Mesendoderm (in vitro differentiated cells): ENCODE data around the gene IRF4.
A peak's percentile ranks its signal among the peaks of the same experiment; 100 is the strongest.

Experiments
- DNase-seq: peaks from one replicate; pipeline ENCODE4 v3.0.0; 2013
- H2AK5ac ChIP-seq: 2 replicates; pipeline ENCODE4 v1.6.1; 2013; ENCODE audit warnings: low read length, inconsistent platforms
- H2BK120ac ChIP-seq: 2 replicates; pipeline ENCODE4 v1.6.1; 2013; ENCODE audit warnings: low read depth, mild to moderate bottlenecking, low read length, moderate library complexity, mixed read lengths
- H2BK15ac ChIP-seq: replicated peaks from 2 replicates; pipeline ENCODE4 v1.6.1; 2013; ENCODE audit warnings: low read depth, mild to moderate bottlenecking, moderate library complexity
- H2BK5ac ChIP-seq: 2 replicates; pipeline ENCODE4 v1.6.1; 2013; ENCODE audit warnings: low read length, inconsistent platforms
- H3K18ac ChIP-seq: 2 replicates; pipeline ENCODE4 v1.6.1; 2013; ENCODE audit warnings: mild to moderate bottlenecking, low read length, mixed read lengths
- H3K23ac ChIP-seq: one replicate; pipeline ENCODE4 v1.6.1; 2013; ENCODE audit warnings: low read length
- H3K27ac ChIP-seq: 2 replicates; pipeline ENCODE4 v1.5.1; 2013; ENCODE audit warnings: low read depth, mild to moderate bottlenecking, inconsistent platforms, low read length, moderate library complexity
- H3K27me3 ChIP-seq: 2 replicates; pipeline ENCODE4 v1.6.1; 2013; ENCODE audit warnings: low read length, control low read depth, mild to moderate bottlenecking, inconsistent platforms; ENCODE audit not compliant: insufficient read depth, poor library complexity
- H3K36me3 ChIP-seq: 2 replicates; pipeline ENCODE4 v1.6.1; 2013; ENCODE audit warnings: low read length, inconsistent platforms; ENCODE audit not compliant: control insufficient read depth, insufficient read depth
- H3K4ac ChIP-seq: one replicate; pipeline ENCODE4 v1.6.1; 2013; ENCODE audit warnings: low read depth, mild to moderate bottlenecking, low read length, moderate library complexity
- H3K4me1 ChIP-seq: 2 replicates; pipeline ENCODE4 v1.6.1; 2013; ENCODE audit warnings: low read depth, low read length, inconsistent platforms; ENCODE audit not compliant: control insufficient read depth
- H3K4me2 ChIP-seq: 2 replicates; pipeline ENCODE4 v1.6.1; 2013; ENCODE audit warnings: low read length
- H3K4me3 ChIP-seq: 2 replicates; pipeline ENCODE4 v1.5.1; 2013; ENCODE audit warnings: mild to moderate bottlenecking, low read length
- H3K56ac ChIP-seq: one replicate; pipeline ENCODE4 v1.6.1; 2013; ENCODE audit warnings: low read length
- H3K79me1 ChIP-seq: 2 replicates; pipeline ENCODE4 v1.6.1; 2013; ENCODE audit warnings: low read length, inconsistent platforms
- H3K79me2 ChIP-seq: 2 replicates; pipeline ENCODE4 v1.6.1; 2013; ENCODE audit warnings: mild to moderate bottlenecking, low read length; ENCODE audit not compliant: control insufficient read depth, insufficient read depth
- H3K9ac ChIP-seq: 2 replicates; pipeline ENCODE4 v1.6.1; 2013; ENCODE audit warnings: low read length, inconsistent platforms
- H4K5ac ChIP-seq: one replicate; pipeline ENCODE4 v1.6.1; 2013; ENCODE audit warnings: low read length
- H4K8ac ChIP-seq: one replicate; pipeline ENCODE4 v1.6.1; 2013; ENCODE audit warnings: low read depth, mild to moderate bottlenecking, control low read depth, low read length, moderate library complexity
- WGBS: extraction: QIAGEN DNeasy Blood & Tissue Kit; methylation state at CpG from one replicate; pipeline ENCODE4 v1.1.7; 2013; ENCODE audit warnings: low lambda C conversion rate, missing lambda C conversion rate; ENCODE audit not compliant: insufficient coverage; ENCODE audit errors: extremely low coverage; 5-methylcytosine and 5-hydroxymethylcytosine counted together

Gene IRF4

DNA sequence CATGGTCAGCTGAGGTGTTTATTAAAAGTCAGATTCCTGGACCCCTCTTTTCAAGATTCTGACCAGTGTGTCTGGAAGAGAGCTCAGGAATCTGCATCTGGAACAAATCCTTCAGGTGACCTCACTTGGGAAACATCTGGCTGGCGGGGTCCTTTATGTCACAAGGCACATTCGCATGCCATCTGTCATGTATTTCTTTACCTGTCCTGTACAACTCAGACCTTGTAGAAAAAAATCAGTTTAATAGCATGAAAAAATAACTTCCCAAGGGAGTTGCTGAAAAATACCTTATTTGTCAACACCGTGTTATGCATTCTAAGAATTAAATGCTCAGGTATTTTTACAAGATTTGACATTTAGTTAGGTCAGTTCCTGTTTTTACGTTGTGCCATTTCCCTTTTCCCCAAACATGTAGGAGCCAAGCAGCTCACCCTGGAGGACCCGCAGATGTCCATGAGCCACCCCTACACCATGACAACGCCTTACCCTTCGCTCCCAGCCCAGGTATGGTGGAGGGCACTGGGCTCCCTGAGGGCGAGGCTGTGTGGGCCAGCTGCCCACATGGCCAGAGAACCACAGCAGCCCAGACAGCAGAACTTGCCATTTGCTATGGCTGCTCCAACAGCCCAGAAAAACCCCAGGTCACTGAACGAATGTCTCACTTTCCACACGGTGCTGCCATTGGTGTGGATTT, 4.0 kb downstream of the IRF4 start:
- Histone ChIP-seq H3K27ac (no peak overlapping the region), H3K18ac (no peak overlapping the region), H3K4me1 (no peaks in the 10 kb centered on the region), H2AK5ac (no peak overlapping the region), H2BK120ac (no peak overlapping the region), H3K4ac (no peak overlapping the region), H3K4me3 (no peak overlapping the region), H4K8ac (no peak overlapping the region), H4K5ac (no peak overlapping the region), H3K23ac (no peak overlapping the region), H3K79me2 (no peaks in the 10 kb centered on the region), H3K4me2 (no peak overlapping the region), H3K79me1 (no peaks in the 10 kb centered on the region), H3K27me3 (peaks cover 23% of the 10 kb centered on the region), H3K36me3 (no peaks in the 10 kb centered on the region), H2BK15ac (no peak overlapping the region), H3K9ac (no peak overlapping the region), H3K56ac (no peak overlapping the region), H2BK5ac (no peak overlapping the region)
- WGBS: no CpG with 5 or more reads among the region's 10 CpGs
- peak; percentile 24 for DNase-seq

DNA sequence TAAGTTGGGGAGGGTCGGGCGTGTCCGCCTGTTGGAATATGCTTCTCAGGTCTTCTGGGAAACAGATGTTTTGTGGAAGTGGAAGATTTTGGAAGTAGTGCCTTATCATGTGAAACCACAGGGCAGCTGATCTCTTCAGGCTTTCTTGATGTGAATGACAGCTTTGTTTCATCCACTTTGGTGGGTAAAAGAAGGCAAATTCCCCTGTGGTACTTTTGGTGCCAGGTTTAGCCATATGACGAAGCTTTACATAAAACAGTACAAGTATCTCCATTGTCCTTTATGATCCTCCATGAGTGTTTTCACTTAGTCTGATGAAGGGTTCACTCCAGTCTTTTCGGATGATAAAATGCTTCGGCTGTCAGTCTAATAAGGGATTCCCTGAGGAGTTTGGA, 4.6 kb downstream of the IRF4 start:
- no peak overlapping the region for H3K56ac ChIP-seq
- no peak overlapping the region for H3K27ac ChIP-seq
- H3K4ac ChIP-seq: no peak overlapping the region
- no peak overlapping the region for H2BK5ac ChIP-seq
- H3K27me3 ChIP-seq: peaks cover 23% of the 10 kb centered on the region
- no peaks in the 10 kb centered on the region for H3K4me1 ChIP-seq
- H2BK15ac ChIP-seq: no peak overlapping the region
- H3K36me3 ChIP-seq: no peaks in the 10 kb centered on the region
- no peak for DNase-seq
- no peak overlapping the region for H3K4me3 ChIP-seq
- H3K79me2 ChIP-seq: no peaks in the 10 kb centered on the region
- H4K8ac ChIP-seq: no peak overlapping the region
- no peak overlapping the region for H3K18ac ChIP-seq
- no peak overlapping the region for H3K4me2 ChIP-seq
- H2BK120ac ChIP-seq: no peak overlapping the region
- H3K79me1 ChIP-seq: no peaks in the 10 kb centered on the region
- H4K5ac ChIP-seq: no peak overlapping the region
- H3K23ac ChIP-seq: no peak overlapping the region
- H2AK5ac ChIP-seq: no peak overlapping the region
- no CpG with 5 or more reads among the region's 6 CpGs for WGBS
- H3K9ac ChIP-seq: no peak overlapping the region

DNA sequence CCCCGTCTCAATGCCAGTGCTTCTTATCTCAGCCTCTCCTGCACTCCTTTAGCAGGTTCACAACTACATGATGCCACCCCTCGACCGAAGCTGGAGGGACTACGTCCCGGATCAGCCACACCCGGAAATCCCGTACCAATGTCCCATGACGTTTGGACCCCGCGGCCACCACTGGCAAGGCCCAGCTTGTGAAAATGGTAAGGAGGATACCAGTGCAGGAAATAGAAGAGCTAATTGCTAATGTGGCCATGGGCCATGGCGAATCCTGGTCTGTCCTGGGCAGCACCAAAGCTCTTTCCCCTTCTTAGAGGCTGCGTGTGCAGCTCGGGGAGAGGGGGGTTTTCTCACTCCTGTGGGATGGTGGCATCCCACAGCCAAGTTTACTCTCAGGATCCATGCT, 5.5 kb downstream of the IRF4 start:
- Histone ChIP-seq H3K4me1 (no peaks in the 10 kb centered on the region), H3K79me1 (no peaks in the 10 kb centered on the region), H3K36me3 (no peaks in the 10 kb centered on the region), H3K27ac (no peak overlapping the region), H3K4me2 (no peak overlapping the region), H4K5ac (no peak overlapping the region), H2AK5ac (no peak overlapping the region), H3K56ac (no peak overlapping the region), H3K4ac (no peak overlapping the region), H3K4me3 (no peak overlapping the region), H3K9ac (no peak overlapping the region), H2BK5ac (no peak overlapping the region), H3K27me3 (peaks cover 20% of the 10 kb centered on the region), H3K23ac (no peak overlapping the region), H2BK120ac (no peak overlapping the region), H2BK15ac (no peak overlapping the region), H3K18ac (no peak overlapping the region), H4K8ac (no peak overlapping the region), H3K79me2 (no peaks in the 10 kb centered on the region)
- no peak for DNase-seq
- no CpG with 5 or more reads among the region's 13 CpGs for WGBS

DNA sequence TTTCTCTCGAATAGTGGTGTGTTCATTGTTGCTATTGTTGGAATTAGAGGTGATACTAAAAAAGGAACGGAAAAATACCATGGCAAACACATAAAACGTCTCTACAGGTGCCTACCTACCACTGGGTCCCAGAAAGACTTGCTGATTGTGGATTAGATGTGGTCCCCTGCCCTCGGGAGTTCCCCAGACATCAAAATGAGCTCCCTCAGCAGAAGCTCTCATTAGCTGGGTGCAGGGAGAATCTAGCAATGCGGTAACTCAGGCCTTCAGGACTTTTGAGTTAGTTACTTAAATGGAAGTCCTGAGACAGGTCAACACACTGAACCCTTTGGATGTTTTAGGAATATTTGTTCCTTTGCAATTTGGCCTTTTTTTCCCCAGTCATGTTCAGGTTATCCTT, 6.1 kb downstream of the IRF4 start:
- Histone ChIP-seq H3K4me3 (no peak overlapping the region), H3K9ac (no peak overlapping the region), H3K4me2 (no peak overlapping the region), H3K36me3 (no peaks in the 10 kb centered on the region), H3K18ac (no peak overlapping the region), H2BK15ac (no peak overlapping the region), H2BK120ac (no peak overlapping the region), H3K23ac (no peak overlapping the region), H3K79me2 (no peaks in the 10 kb centered on the region), H4K5ac (no peak overlapping the region), H4K8ac (no peak overlapping the region), H2AK5ac (no peak overlapping the region), H3K27ac (no peak overlapping the region), H3K27me3 (peaks cover 16% of the 10 kb centered on the region), H3K4me1 (no peaks in the 10 kb centered on the region), H3K4ac (no peak overlapping the region), H3K79me1 (no peaks in the 10 kb centered on the region), H2BK5ac (no peak overlapping the region), H3K56ac (no peak overlapping the region)
- DNase-seq: no peak
- no CpG with 5 or more reads among the region's 5 CpGs for WGBS

DNA sequence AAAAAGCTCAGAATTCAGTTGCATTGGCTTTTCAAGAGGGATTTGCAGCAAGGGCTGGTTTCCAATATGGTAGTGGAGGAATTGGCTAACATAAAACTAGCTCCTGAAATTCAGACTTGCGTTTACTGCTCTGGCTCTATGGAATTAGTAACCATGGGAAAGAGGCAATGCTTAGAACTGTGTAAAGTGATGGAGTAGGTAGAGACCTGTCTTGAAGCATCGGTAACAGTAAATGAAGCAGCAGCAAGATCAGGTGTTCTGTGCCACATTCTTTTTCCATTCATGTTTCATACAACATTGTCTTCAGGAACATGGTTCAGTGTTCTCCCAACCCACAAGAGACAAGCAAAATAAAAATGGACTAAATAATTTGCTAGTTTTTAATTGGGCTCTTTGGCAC, 6.5 kb downstream of the IRF4 start:
- Histone ChIP-seq H3K4ac (no peak overlapping the region), H2BK15ac (no peak overlapping the region), H4K5ac (no peak overlapping the region), H2BK5ac (no peak overlapping the region), H2BK120ac (no peak overlapping the region), H3K27ac (no peak overlapping the region), H3K23ac (no peak overlapping the region), H3K4me3 (no peak overlapping the region), H3K4me2 (no peak overlapping the region), H3K9ac (no peak overlapping the region), H3K79me2 (no peaks in the 10 kb centered on the region), H3K79me1 (no peaks in the 10 kb centered on the region), H3K4me1 (no peaks in the 10 kb centered on the region), H3K36me3 (no peaks in the 10 kb centered on the region), H2AK5ac (no peak overlapping the region), H3K27me3 (peaks cover 12% of the 10 kb centered on the region), H3K56ac (no peak overlapping the region), H3K18ac (no peak overlapping the region), H4K8ac (no peak overlapping the region)
- WGBS: no CpG with 5 or more reads among the region's 2 CpGs
- DNase-seq: no peak

DNA sequence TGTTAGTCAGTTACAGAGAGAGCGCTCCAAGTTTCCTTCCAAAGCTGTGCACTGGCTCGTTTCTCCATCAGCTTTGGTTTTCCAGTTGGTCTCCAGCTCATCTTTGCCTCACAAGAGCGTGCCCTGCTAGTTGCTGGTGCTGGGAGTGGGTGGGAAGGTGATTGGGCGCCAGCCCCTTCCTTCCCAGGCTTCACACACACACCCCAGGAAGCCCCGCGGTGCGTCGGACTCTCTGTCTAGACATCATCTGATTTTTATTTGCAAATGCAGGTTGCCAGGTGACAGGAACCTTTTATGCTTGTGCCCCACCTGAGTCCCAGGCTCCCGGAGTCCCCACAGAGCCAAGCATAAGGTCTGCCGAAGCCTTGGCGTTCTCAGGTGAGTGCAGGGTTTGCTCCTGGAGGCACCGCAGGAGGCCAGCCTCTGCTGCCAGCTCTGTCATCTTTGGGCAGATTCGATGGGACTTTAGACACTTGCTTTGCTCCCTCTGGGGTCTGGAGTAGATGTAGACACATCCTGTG, 7.1 kb downstream of the IRF4 start:
- Histone ChIP-seq H3K4me3 (no peak overlapping the region), H2BK120ac (no peak overlapping the region), H4K5ac (no peak overlapping the region), H3K27me3 (peaks cover 9% of the 10 kb centered on the region), H2AK5ac (no peak overlapping the region), H3K4me2 (no peak overlapping the region), H3K23ac (no peak overlapping the region), H3K4ac (no peak overlapping the region), H3K79me2 (no peaks in the 10 kb centered on the region), H2BK5ac (no peak overlapping the region), H3K18ac (no peak overlapping the region), H3K36me3 (no peaks in the 10 kb centered on the region), H3K79me1 (no peaks in the 10 kb centered on the region), H3K4me1 (no peaks in the 10 kb centered on the region), H3K9ac (no peak overlapping the region), H4K8ac (no peak overlapping the region), H3K27ac (no peak overlapping the region), H2BK15ac (no peak overlapping the region), H3K56ac (no peak overlapping the region)
- no peak for DNase-seq
- WGBS: no CpG with 5 or more reads among the region's 13 CpGs
